Activated CD4-positive, alpha-beta T cell treated with anti-CD3 and anti-CD28 coated beads, Interleukin-2, amount 50 U/mL, for 48 hours (primary cell): ENCODE data around the gene RICTOR.

Source experiments
- DNase-seq, 2 experiments: peaks; one replicate each; pipeline ENCODE4 v3.0.0-alpha.2; 2020

The RICTOR gene

GRCh38 chr5:39099831-39100230 is 25.6 kb upstream of the RICTOR start:
- DNase-seq = no peak

- no peak for DNase-seq
These were observed 19.2 kb upstream of the RICTOR start for GRCh38 chr5:39093352-39093751.

- DNase-seq = no peak
These were observed 18.6 kb upstream of the RICTOR start for GRCh38 chr5:39092581-39093351.

GRCh38 chr5:39091940-39092580 is 17.9 kb upstream of the RICTOR start:
- no peak for DNase-seq

- no peak for DNase-seq
These were observed 9.8 kb upstream of the RICTOR start for GRCh38 chr5:39083968-39084367.

GRCh38 chr5:39082995-39083394 is 8.8 kb upstream of the RICTOR start:
- no peak for DNase-seq

- DNase-seq = peak; percentile 16 to 43
These were observed 6.5 kb upstream of the RICTOR start for GRCh38 chr5:39080597-39081204.

- no peak for DNase-seq
These were observed 6.0 kb upstream of the RICTOR start for GRCh38 chr5:39080168-39080567.

GRCh38 chr5:39079147-39079546 is 4.9 kb upstream of the RICTOR start:
- DNase-seq = no peak

GRCh38 chr5:39076757-39077728 is 2.8 kb upstream of the RICTOR start:
- DNase-seq = no peak

GRCh38 chr5:39076101-39076756 is 2.0 kb upstream of the RICTOR start:
- DNase-seq = no peak

GRCh38 chr5:39073767-39074016 is 507 bp downstream of the RICTOR start:
- no peak for DNase-seq

GRCh38 chr5:39072925-39073766 is 1.1 kb downstream of the RICTOR start:
- DNase-seq = peak; percentile 54 to 69

- DNase-seq = no peak
These were observed 6.1 kb downstream of the RICTOR start for GRCh38 chr5:39068099-39068498.

- no peak for DNase-seq
These were observed 9.7 kb downstream of the RICTOR start for GRCh38 chr5:39064450-39064849.

- no peak for DNase-seq
These were observed 11.2 kb downstream of the RICTOR start for GRCh38 chr5:39063037-39063436.

GRCh38 chr5:39062530-39062929 is 11.7 kb downstream of the RICTOR start:
- no peak for DNase-seq

GRCh38 chr5:39062104-39062503 is 12.1 kb downstream of the RICTOR start:
- DNase-seq = no peak

GRCh38 chr5:39059064-39059463 is 15.1 kb downstream of the RICTOR start:
- no peak for DNase-seq

- DNase-seq = no peak
These were observed 15.8 kb downstream of the RICTOR start for GRCh38 chr5:39058178-39058921.

- no peak for DNase-seq
These were observed 16.5 kb downstream of the RICTOR start for GRCh38 chr5:39057734-39058133.
